ENCODE data around the gene CLEC18B.
"Not testable (repeated sequence)": the region's sequence is repeated elsewhere in the genome, so short reads cannot be mapped to it uniquely, and the experiment has no call there.

CLEC18B gene

GRCh38 chr16:74400238-74400637 lies 21.0 kb downstream of the CLEC18B start:
- H3K9me3 ChIP-seq (ENCODE audit: low read depth, low read length); H3K9ac ChIP-seq (ENCODE audit: insufficient read length); H3K36me3 ChIP-seq (ENCODE audit: insufficient read depth, low read length); DNase-seq (ENCODE audit: low read depth, low spot score); H3K4me3 ChIP-seq; H3K27ac ChIP-seq: not testable (repeated sequence)

- H3K9me3 ChIP-seq (ENCODE audit: low read depth, low read length); H3K9ac ChIP-seq (ENCODE audit: insufficient read length); DNase-seq (ENCODE audit: low read depth, low spot score); H3K4me3 ChIP-seq; H3K27ac ChIP-seq; H3K36me3 ChIP-seq (ENCODE audit: insufficient read depth, low read length): not testable (repeated sequence)
These were observed 22.9 kb downstream of the CLEC18B start for GRCh38 chr16:74398212-74398895.

- not testable (repeated sequence) for H3K9ac ChIP-seq (ENCODE audit: insufficient read length); H3K27ac ChIP-seq; H3K4me3 ChIP-seq; H3K9me3 ChIP-seq (ENCODE audit: low read depth, low read length); DNase-seq (ENCODE audit: low read depth, low spot score); H3K36me3 ChIP-seq (ENCODE audit: insufficient read depth, low read length)
These were observed 24.7 kb downstream of the CLEC18B start for GRCh38 chr16:74396521-74397017.

GRCh38 chr16:74394604-74395003 lies 26.7 kb downstream of the CLEC18B start:
- H3K27ac ChIP-seq; DNase-seq (ENCODE audit: low read depth, low spot score); H3K9ac ChIP-seq (ENCODE audit: insufficient read length); H3K36me3 ChIP-seq (ENCODE audit: insufficient read depth, low read length); H3K9me3 ChIP-seq (ENCODE audit: low read depth, low read length); H3K4me3 ChIP-seq: not testable (repeated sequence)

GRCh38 chr16:74394131-74394530 lies 27.1 kb downstream of the CLEC18B start:
- not testable (repeated sequence) for H3K9me3 ChIP-seq (ENCODE audit: low read depth, low read length); H3K27ac ChIP-seq; H3K9ac ChIP-seq (ENCODE audit: insufficient read length); H3K4me3 ChIP-seq; DNase-seq (ENCODE audit: low read depth, low spot score); H3K36me3 ChIP-seq (ENCODE audit: insufficient read depth, low read length)

- H3K27ac ChIP-seq; H3K9me3 ChIP-seq (ENCODE audit: low read depth, low read length); H3K36me3 ChIP-seq (ENCODE audit: insufficient read depth, low read length); DNase-seq (ENCODE audit: low read depth, low spot score); H3K4me3 ChIP-seq; H3K9ac ChIP-seq (ENCODE audit: insufficient read length): not testable (repeated sequence)
These were observed 29.7 kb downstream of the CLEC18B start for GRCh38 chr16:74391454-74392050.

- not testable (repeated sequence) for H3K4me3 ChIP-seq; H3K9me3 ChIP-seq (ENCODE audit: low read depth, low read length); H3K36me3 ChIP-seq (ENCODE audit: insufficient read depth, low read length); H3K27ac ChIP-seq; DNase-seq (ENCODE audit: low read depth, low spot score); H3K9ac ChIP-seq (ENCODE audit: insufficient read length)
These were observed 38.8 kb downstream of the CLEC18B start for GRCh38 chr16:74382339-74383034.

- not testable (repeated sequence) for H3K27ac ChIP-seq; DNase-seq (ENCODE audit: low read depth, low spot score)
These were observed 47.5 kb downstream of the CLEC18B start for GRCh38 chr16:74373847-74374184.

GRCh38 chr16:74372953-74373846 lies 48.1 kb downstream of the CLEC18B start:
- no peak for TF ChIP-seq POLR2AphosphoS5 (IDR thresholded peaks at IDR 0.05; ENCODE audit: borderline replicate concordance, low read depth, low read length)
- TF ChIP-seq FOXP2 (optimal IDR thresholded peaks at IDR 0.05; ENCODE audit: control extremely low read depth, extremely low read length, insufficient read depth): no peak
- no peak for TF ChIP-seq EZH2 (IDR thresholded peaks at IDR 0.05)
- DNase-seq (ENCODE audit: low read depth, low spot score): no peak
- Histone ChIP-seq H3K9ac (ENCODE audit: insufficient read length) (no peak overlapping the region), H3K36me3 (ENCODE audit: insufficient read depth, low read length) (no peaks in the 10 kb centered on the region), H3K27ac (no peak overlapping the region), H3K4me3 (no peak overlapping the region), H3K9me3 (ENCODE audit: low read depth, low read length) (no peaks in the 10 kb centered on the region)

More at GRCh38 chr16:74373847-74374184, 47.5 kb downstream of the CLEC18B start:
- not testable (repeated sequence) for H3K9ac ChIP-seq (ENCODE audit: insufficient read length); H3K9me3 ChIP-seq (ENCODE audit: low read depth, low read length); H3K4me3 ChIP-seq; H3K36me3 ChIP-seq (ENCODE audit: insufficient read depth, low read length)
